Measurements from ENCODE around the gene F12.

DNA sequence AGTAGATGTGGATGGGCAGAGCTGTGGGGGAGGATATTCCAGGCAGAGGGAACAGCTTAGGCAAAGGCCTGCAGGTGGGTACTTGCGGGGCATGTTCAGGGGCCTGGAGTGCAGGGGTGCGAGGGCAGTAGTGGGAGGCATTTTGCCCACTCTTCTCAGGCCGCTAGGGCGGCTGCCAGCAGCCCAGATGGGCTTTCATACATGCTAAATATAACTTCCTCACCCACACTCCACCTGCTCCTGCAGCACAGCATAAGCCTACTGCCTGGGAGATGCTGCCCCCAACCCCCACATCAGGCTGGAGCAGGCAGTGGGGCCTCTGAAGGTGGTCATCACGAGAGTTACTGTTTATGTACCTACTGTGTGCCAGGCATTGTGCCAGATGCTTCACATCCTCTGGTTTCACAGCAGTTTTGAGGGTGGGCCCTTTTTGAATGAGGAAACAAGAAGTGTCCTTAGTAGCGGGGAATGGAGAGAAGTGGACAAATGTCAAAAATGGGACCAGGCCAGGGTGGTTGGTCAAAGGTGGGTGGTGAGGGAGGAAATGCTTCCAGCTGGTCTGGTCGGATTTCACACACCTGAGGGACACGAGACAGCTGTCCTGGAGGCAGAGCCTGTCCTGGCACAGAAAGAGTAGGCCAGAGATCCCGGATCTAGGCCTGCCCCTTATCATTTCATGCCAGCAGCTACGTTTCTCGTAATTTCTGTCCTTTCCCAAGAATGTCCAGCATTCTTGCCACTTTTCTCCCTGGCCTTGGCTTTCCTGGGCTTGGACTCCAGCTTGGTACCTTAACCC, 39.5 kb downstream of the F12 start:
- TF ChIP-seq, protein P1, sequence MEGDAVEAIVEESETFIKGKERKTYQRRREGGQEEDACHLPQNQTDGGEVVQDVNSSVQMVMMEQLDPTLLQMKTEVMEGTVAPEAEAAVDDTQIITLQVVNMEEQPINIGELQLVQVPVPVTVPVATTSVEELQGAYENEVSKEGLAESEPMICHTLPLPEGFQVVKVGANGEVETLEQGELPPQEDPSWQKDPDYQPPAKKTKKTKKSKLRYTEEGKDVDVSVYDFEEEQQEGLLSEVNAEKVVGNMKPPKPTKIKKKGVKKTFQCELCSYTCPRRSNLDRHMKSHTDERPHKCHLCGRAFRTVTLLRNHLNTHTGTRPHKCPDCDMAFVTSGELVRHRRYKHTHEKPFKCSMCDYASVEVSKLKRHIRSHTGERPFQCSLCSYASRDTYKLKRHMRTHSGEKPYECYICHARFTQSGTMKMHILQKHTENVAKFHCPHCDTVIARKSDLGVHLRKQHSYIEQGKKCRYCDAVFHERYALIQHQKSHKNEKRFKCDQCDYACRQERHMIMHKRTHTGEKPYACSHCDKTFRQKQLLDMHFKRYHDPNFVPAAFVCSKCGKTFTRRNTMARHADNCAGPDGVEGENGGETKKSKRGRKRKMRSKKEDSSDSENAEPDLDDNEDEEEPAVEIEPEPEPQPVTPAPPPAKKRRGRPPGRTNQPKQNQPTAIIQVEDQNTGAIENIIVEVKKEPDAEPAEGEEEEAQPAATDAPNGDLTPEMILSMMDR (conservative IDR thresholded peaks at IDR 0.05; ENCODE audit: low read length) = no peak
- no peak for TF ChIP-seq EZH2phosphoT487 (IDR thresholded peaks at IDR 0.05; ENCODE audit: borderline replicate concordance, low read depth, low read length)
